GM18907 (cell line): ENCODE results near the gene PTDSS2.

ENCODE experiments used
- ATAC-seq: cut with Tn5 transposase; IDR thresholded peaks from one replicate; pipeline ENCODE4 v1.9.1; 2021; ENCODE audit warnings: mild to moderate bottlenecking, moderate library complexity; ENCODE audit not compliant: unreplicated experiment

The PTDSS2 gene

GRCh38 chr11:488062-488461 is 38.0 kb downstream of the PTDSS2 start:
- ATAC-seq = no peak

GRCh38 chr11:488579-488978 is 38.5 kb downstream of the PTDSS2 start:
- ATAC-seq = no peak

GRCh38 chr11:488992-489391 is 38.9 kb downstream of the PTDSS2 start:
- ATAC-seq = no peak

GRCh38 chr11:489610-490185 is 39.6 kb downstream of the PTDSS2 start:
- ATAC-seq = no peak

- no peak for ATAC-seq
Measured at GRCh38 chr11:490186-490929, 40.3 kb downstream of the PTDSS2 start.

- no peak for ATAC-seq
Measured at GRCh38 chr11:490930-491260, 40.8 kb downstream of the PTDSS2 start.

GRCh38 chr11:491358-491757 is 41.3 kb downstream of the PTDSS2 start:
- no peak for ATAC-seq

- no peak for ATAC-seq
Measured at GRCh38 chr11:492427-493226, 42.5 kb downstream of the PTDSS2 start.

GRCh38 chr11:494761-495536 is 44.9 kb downstream of the PTDSS2 start:
- no peak for ATAC-seq

GRCh38 chr11:495537-495931 is 45.5 kb downstream of the PTDSS2 start:
- ATAC-seq = no peak

GRCh38 chr11:496834-497564 is 46.9 kb downstream of the PTDSS2 start:
- no peak for ATAC-seq

GRCh38 chr11:497565-498296 is 47.7 kb downstream of the PTDSS2 start:
- no peak for ATAC-seq

GRCh38 chr11:498297-499181 is 48.5 kb downstream of the PTDSS2 start:
- no peak for ATAC-seq

- no peak for ATAC-seq
Measured at GRCh38 chr11:499201-500076, 49.4 kb downstream of the PTDSS2 start.

GRCh38 chr11:501001-501682 is 51.1 kb downstream of the PTDSS2 start:
- no peak for ATAC-seq

GRCh38 chr11:501683-502287 is 51.7 kb downstream of the PTDSS2 start:
- ATAC-seq = no peak
